Glutamatergic neuron (in vitro differentiated cells): ENCODE measurements around the gene GP1BB. TPM values are rescaled to one million over a fixed set of nuclear protein-coding genes. Genes with fewer than 3 reads are reported as not detected.

Source experiments
- DNase-seq: peaks from one replicate; pipeline ENCODE4 v3.0.0; 2022
- H3K27ac Mint-ChIP-seq: one replicate; pipeline ENCODE4 v1.8.0; 2020; ENCODE audit warnings: mild to moderate bottlenecking, mixed read lengths, inconsistent platforms; ENCODE audit not compliant: unreplicated experiment
- H3K27me3 Mint-ChIP-seq: one replicate; pipeline ENCODE4 v1.8.0; 2020; ENCODE audit warnings: mild to moderate bottlenecking, moderate library complexity, mixed read lengths, inconsistent platforms; ENCODE audit not compliant: unreplicated experiment
- H3K36me3 Mint-ChIP-seq: one replicate; pipeline ENCODE4 v1.8.0; 2020; ENCODE audit warnings: mild to moderate bottlenecking, mixed read lengths, inconsistent platforms; ENCODE audit not compliant: unreplicated experiment
- H3K4me1 Mint-ChIP-seq: one replicate; pipeline ENCODE4 v1.8.0; 2020; ENCODE audit warnings: mild to moderate bottlenecking, low read depth, mixed read lengths, inconsistent platforms; ENCODE audit not compliant: unreplicated experiment
- H3K4me3 Mint-ChIP-seq: one replicate; pipeline ENCODE4 v1.8.0; 2020; ENCODE audit warnings: mild to moderate bottlenecking, mixed read lengths, inconsistent platforms; ENCODE audit not compliant: unreplicated experiment
- H3K9me3 Mint-ChIP-seq: one replicate; pipeline ENCODE4 v1.8.0; 2020; ENCODE audit warnings: mild to moderate bottlenecking, moderate library complexity, mixed read lengths, inconsistent platforms; ENCODE audit not compliant: unreplicated experiment
- total RNA-seq: library from RNA; stranded (reverse); fragmentation: NEBNext Ultra II Directional; extraction: Animal tissue kit (Norgen Biotek cat#: 25700); gene quantifications from one replicate; pipeline ENCODE4 v1.2.1, GENCODE V29; 2021; ENCODE audit not compliant: unreplicated experiment
- TF ChIP-seq, protein P1 (sequence below): fragments of 200-600 bp; sonication (generic); IDR thresholded peaks from one replicate; pipeline ENCODE4 v1.5.0; 2021; ENCODE audit not compliant: partially characterized antibody, unreplicated experiment

GP1BB gene
- total RNA-seq, 1 donor from 2014 or later, result 8.3 TPM

DNA sequence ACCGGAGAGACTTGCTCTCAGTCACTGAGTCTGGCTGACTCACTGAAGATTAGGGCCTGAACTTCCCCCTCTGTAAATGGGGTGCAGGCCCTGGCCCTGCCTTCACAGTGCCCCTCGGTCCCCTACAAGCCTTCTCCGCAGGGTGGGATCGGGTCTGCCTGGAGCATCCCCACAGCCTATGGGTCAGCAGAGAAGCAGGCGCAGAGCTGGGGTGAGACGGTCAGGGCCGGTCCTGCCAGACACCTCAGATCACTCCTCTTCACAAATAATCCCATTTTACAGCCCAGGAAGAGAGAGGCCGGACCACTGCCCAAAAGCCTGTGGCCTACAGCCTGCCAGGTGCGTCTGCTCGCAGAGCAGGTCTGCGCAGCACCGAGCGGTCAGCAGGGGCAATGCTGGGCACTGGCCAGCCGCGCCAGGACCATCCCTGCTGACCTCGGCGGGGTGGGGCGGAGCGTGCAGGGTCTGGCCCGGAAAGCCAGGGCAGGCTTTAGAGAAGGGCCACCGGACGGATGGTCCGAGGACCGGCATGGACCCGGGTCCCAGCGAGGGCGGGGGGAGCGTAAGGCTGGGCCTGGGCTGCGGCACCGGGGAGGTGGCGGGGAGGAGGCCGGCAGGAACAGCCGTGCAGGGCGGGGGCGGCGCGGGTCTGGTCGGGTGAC, 9.6 kb upstream of the GP1BB start:
- TF ChIP-seq, protein P1, sequence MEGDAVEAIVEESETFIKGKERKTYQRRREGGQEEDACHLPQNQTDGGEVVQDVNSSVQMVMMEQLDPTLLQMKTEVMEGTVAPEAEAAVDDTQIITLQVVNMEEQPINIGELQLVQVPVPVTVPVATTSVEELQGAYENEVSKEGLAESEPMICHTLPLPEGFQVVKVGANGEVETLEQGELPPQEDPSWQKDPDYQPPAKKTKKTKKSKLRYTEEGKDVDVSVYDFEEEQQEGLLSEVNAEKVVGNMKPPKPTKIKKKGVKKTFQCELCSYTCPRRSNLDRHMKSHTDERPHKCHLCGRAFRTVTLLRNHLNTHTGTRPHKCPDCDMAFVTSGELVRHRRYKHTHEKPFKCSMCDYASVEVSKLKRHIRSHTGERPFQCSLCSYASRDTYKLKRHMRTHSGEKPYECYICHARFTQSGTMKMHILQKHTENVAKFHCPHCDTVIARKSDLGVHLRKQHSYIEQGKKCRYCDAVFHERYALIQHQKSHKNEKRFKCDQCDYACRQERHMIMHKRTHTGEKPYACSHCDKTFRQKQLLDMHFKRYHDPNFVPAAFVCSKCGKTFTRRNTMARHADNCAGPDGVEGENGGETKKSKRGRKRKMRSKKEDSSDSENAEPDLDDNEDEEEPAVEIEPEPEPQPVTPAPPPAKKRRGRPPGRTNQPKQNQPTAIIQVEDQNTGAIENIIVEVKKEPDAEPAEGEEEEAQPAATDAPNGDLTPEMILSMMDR, result no peak
- Mint-ChIP-seq H3K9me3 (peaks cover 9% of the 10 kb centered on the region), H3K4me3 (peak overlapping the region; percentile 68), H3K27me3 (peaks cover 16% of the 10 kb centered on the region), H3K36me3 (no peaks in the 10 kb centered on the region), H3K27ac (no peak overlapping the region), H3K4me1 (peaks cover 7% of the 10 kb centered on the region)
- DNase-seq, result peak; percentile 63

DNA sequence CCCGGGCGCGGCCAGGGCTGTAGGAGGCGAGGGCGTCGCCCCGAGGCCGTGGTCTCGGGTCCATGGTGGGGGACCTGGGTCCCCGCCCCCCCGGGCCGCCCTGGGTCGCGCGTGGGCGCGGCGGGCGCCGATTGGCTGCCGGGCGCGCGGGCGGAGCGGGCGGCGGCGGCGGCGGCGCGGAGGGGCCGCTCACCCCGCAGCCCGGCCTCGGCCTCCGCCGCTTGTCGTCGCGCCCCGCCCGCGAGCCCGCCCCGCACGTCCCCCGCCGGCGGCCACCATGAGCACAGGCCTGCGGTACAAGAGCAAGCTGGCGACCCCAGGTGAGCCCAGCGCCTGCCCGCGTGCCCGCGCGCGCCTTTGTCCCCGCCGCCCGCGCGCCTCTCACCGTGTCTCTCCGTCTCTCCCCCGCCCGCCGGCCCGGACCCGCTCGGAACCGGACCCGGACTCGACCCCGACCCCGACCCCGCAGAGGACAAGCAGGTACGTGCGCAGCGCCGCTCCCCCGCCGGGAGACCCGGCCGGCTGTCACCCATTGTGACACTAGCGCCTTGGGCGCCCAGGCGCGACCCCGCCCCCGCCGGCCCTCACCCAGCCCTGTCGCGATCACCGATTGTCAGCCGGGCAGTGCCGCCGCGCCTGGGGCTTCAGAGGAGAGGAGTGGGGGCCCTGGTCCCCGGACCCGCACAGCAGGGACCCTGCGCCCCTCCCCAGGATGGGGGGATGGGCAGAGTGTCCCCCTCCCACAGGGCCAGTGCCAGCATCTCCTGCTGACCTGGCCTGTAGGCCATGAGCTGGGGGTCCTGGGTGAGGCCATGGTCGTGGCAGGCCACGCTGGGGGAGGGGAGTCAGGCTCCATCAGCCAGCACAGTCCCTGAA, 8.8 kb upstream of the GP1BB start, which contains the start of gene SEPTIN5:
Gene SEPTIN5 (plus strand): TSS at position 192 of the 876 bp plus-strand sequence. CDS start 86 bp downstream, at position 278.
- Mint-ChIP-seq H3K9me3 (peaks cover 12% of the 10 kb centered on the region), H3K27ac (peak within 1 kb of the TSS; percentile 59), H3K36me3 (no peaks in the 10 kb centered on the region), H3K27me3 (peaks cover 20% of the 10 kb centered on the region), H3K4me3 (peak within 1 kb of the TSS; percentile 76), H3K4me1 (peaks cover 7% of the 10 kb centered on the region)
- TF ChIP-seq, protein P1, result no peak
- peak; percentile 66 for DNase-seq

DNA sequence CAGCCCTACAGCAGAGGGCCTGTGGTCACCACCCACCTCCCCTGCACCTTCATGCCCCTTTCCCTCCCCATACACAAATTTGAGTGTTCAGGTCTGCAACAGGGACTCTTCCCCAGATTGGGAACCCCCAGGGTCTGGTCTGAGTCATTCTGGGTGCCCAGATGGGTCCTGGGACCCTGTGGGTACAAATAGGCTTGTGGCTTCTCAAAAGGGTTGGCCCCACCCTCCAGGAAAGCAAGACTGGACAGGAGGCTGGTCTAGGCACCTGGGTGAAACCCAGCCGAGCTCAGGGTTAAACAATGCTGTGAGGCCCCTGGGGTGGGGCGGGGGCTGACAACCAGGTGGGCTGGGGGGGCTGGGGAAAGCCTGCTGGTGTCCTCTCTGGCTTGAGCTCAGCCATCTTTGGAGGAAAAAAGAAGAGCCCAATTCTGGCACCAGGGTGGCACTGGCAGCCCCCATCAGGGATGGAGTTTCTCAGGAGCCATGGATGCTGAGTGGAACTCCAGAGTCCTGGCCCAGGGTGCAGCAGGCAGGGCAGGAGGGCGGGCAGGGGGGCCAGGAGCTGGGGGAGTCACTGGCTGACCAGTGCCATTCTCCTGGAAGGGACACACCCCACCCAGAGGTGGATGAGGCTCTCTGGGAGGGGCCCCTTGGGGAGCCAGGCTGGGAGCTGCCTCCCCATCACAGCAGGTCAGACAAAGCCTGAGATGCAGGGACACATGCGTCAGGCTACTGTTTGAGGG, 8.0 kb upstream of the GP1BB start:
- Mint-ChIP-seq H3K4me1 (peaks cover 7% of the 10 kb centered on the region), H3K27me3 (peaks cover 27% of the 10 kb centered on the region)

DNA sequence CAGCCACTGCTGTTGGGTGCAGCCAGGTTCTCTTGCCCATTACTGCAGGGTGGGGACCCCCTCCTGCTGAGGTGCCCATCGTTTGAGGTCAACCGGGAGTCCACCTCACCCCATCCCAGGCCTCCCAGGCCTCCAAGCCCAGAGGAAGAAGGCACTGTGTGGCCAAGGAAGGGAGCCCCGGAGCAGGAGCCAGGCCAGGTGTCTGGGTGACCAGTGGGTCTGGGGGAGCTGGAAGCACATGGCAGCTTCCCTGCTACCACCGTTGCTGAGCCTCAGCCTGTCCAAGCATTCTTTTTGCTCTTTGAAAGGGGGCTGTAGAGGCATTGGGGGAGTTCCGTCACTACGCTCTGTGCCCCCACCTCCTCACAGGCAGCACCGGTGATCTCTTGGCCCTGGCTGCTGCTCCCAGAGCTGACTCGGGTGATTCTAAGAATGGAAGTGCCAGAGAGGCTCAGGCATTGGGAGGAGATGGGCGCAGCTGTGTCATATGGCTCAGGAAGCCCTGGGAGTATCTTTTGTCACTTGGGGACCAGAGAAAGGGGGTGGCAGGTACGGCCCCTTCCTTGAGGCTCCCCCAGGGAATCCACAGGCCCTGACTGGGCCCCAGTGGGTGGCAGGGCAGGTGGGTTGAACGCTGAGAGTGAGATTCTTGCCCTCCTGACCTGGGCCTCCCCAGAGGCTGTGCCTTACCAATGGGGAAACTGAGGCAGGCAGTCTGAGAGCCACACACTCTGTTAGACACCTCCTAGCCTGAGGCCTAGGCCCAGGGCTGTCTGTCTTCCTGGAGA, 7.1 kb upstream of the GP1BB start:
- no peak overlapping the region for H3K4me3 Mint-ChIP-seq
- peaks cover 35% of the 10 kb centered on the region for H3K27me3 Mint-ChIP-seq
- TF ChIP-seq, protein P1, result no peak
- peak; percentile 12 for DNase-seq
- H3K27ac Mint-ChIP-seq, result no peak overlapping the region
- peaks cover 8% of the 10 kb centered on the region for H3K36me3 Mint-ChIP-seq
- H3K9me3 Mint-ChIP-seq, result peaks cover 14% of the 10 kb centered on the region
- H3K4me1 Mint-ChIP-seq, result peaks cover 2% of the 10 kb centered on the region

More for the DNA sequence above, 8.0 kb upstream of the GP1BB start:
- Mint-ChIP-seq H3K27ac (peak overlapping the region; percentile 59), H3K36me3 (peaks cover 2% of the 10 kb centered on the region), H3K4me3 (peak overlapping the region; percentile 76), H3K9me3 (peaks cover 15% of the 10 kb centered on the region)
- TF ChIP-seq, protein P1, result no peak
- DNase-seq, result peak; percentile 13
